ENCODE results near the gene PNLIPRP3.

- TF ChIP-seq YY1 (IDR thresholded peaks at IDR 0.05; ENCODE audit: insufficient read depth, insufficient read length) (no peak), ZNF274 (IDR thresholded peaks at IDR 0.05; ENCODE audit: low read depth, low read length) (no peak)
Observed at GRCh38 chr10:116431598-116431997, 4.0 kb downstream of the PNLIPRP3 start.
